Hepatocyte (in vitro differentiated cells): ENCODE results near the gene APOL2. TPM values are rescaled to one million over a fixed set of nuclear protein-coding genes. Genes with fewer than 3 reads are reported as not detected.

Source experiments
- DNase-seq: peaks from one replicate; pipeline ENCODE4 v3.0.0-alpha.2; 2016; ENCODE audit warnings: low spot score
- H2AFZ ChIP-seq: fragments of 200-600 bp; sonication (generic); 2 replicates; pipeline ENCODE4 v1.6.0; 2016; ENCODE audit warnings: antibody characterized with exemption, mild to moderate bottlenecking
- H3K27ac ChIP-seq: fragments of 200-600 bp; sonication (generic); 2 replicates; pipeline ENCODE4 v1.5.1; 2016; ENCODE audit warnings: mild to moderate bottlenecking
- H3K27me3 ChIP-seq: fragments of 200-600 bp; sonication (generic); 2 replicates; pipeline ENCODE4 v1.6.1; 2016
- H3K36me3 ChIP-seq: fragments of 200-600 bp; sonication (generic); replicated peaks from 2 replicates; pipeline ENCODE4 v1.5.1; 2016; ENCODE audit warnings: low read depth; ENCODE audit not compliant: insufficient read depth
- H3K4me1 ChIP-seq: fragments of 200-600 bp; sonication (generic); 2 replicates; pipeline ENCODE4 v1.5.1; 2016; ENCODE audit warnings: mild to moderate bottlenecking, moderate library complexity; ENCODE audit not compliant: insufficient read depth
- H3K4me2 ChIP-seq: fragments of 200-600 bp; sonication (generic); 2 replicates; pipeline ENCODE4 v1.6.0; 2016
- H3K4me3 ChIP-seq: fragments of 200-600 bp; sonication (generic); 2 replicates; pipeline ENCODE4 v1.5.1; 2016; ENCODE audit warnings: mild to moderate bottlenecking
- H3K79me2 ChIP-seq: fragments of 200-600 bp; sonication (generic); 2 replicates; pipeline ENCODE4 v1.6.0; 2017; ENCODE audit warnings: mild to moderate bottlenecking
- H3K9me2 ChIP-seq: fragments of 200-600 bp; sonication (generic); replicated peaks from 2 replicates; pipeline ENCODE4 v1.6.0; 2017; ENCODE audit warnings: mild to moderate bottlenecking; ENCODE audit not compliant: insufficient read depth
- H3K9me3 ChIP-seq: fragments of 200-600 bp; sonication (generic); 2 replicates; pipeline ENCODE4 v1.5.1; 2016; ENCODE audit warnings: low read depth, mild to moderate bottlenecking
- H4K20me1 ChIP-seq: fragments of 200-600 bp; sonication (generic); 2 replicates; pipeline ENCODE4 v1.6.0; 2016; ENCODE audit warnings: mild to moderate bottlenecking; ENCODE audit not compliant: insufficient read depth, poor library complexity, severe bottlenecking
- CTCF ChIP-seq: fragments of 200-600 bp; sonication (generic); IDR thresholded peaks from 2 replicates; pipeline ENCODE4 v1.5.1; 2016; ENCODE audit warnings: antibody characterized with exemption, mild to moderate bottlenecking; ENCODE audit not compliant: poor library complexity
- EZH2 ChIP-seq: fragments of 200-600 bp; sonication (generic); IDR thresholded peaks from 2 replicates; pipeline ENCODE4 v1.6.1; 2016; ENCODE audit warnings: antibody characterized with exemption, mild to moderate bottlenecking, borderline replicate concordance
- EZH2phosphoT487 ChIP-seq: fragments of 200-600 bp; sonication (generic); IDR thresholded peaks from one replicate; pipeline ENCODE4 v1.6.1; 2018; ENCODE audit warnings: antibody characterized with exemption, mild to moderate bottlenecking, low read depth, moderate library complexity; ENCODE audit not compliant: unreplicated experiment, severe bottlenecking
- WGBS: methylation state at CpG from one replicate; pipeline ENCODE4 v1.1.6; 2016; ENCODE audit warnings: low lambda C conversion rate; ENCODE audit errors: missing lambda C conversion rate; 5-methylcytosine and 5-hydroxymethylcytosine counted together
- polyA plus RNA-seq: library from polyadenylated mRNA; unstranded; fragments of >200 nt; fragmentation: Nextera tagmentation; extraction: Ambion mirVana; gene quantifications from 2 replicates; pipeline ENCODE4 v1.2.1, GENCODE V29; 2016
- total RNA-seq: library from RNA; depleted of rRNA; stranded (reverse); fragments of >200 nt; gene quantifications from 2 replicates; pipeline ENCODE4 v1.2.3, GENCODE V29; 2014

APOL2 gene
- total and polyA plus RNA-seq, 2 experiments from 2014 or later = 19.5 to 34.8 TPM

DNA sequence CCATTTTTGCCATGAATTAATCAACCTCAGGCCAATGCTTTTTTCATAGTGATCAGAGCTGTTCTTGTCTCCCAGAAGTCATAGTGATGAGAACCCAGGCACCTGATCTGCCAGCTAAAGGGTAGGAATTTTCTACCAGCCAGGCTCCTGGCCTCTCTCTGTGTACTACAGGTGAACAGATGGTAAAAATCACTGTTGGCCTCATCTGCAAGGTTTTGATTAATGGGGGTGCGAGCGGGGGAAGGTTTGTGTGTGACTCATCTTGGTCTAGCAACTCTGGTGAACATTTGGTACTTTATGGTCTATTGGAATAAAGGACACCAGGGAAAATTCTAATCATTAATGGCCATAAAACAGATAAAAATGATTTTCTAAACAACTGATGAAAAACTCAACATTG, 23.3 kb downstream of the APOL2 start:
- Histone ChIP-seq H4K20me1 (no peaks in the 10 kb centered on the region), H3K27me3 (no peaks in the 10 kb centered on the region), H3K36me3 (no peaks in the 10 kb centered on the region), H3K9me2 (no peaks in the 10 kb centered on the region), H3K79me2 (no peaks in the 10 kb centered on the region), H3K4me2 (no peak overlapping the region), H3K27ac (no peak overlapping the region), H3K4me1 (no peaks in the 10 kb centered on the region), H3K9me3 (no peaks in the 10 kb centered on the region), H3K4me3 (no peak overlapping the region), H2AFZ (no peak overlapping the region)
- TF ChIP-seq CTCF (no peak), EZH2phosphoT487 (no peak), EZH2 (no peak)
- DNase-seq = no peak
- whole genome bisulfite sequencing = 82% methylated on average over 2 of the region's 2 CpGs

- Histone ChIP-seq H3K36me3 (no peaks in the 10 kb centered on the region), H2AFZ (no peak overlapping the region), H3K27ac (no peak overlapping the region), H3K4me2 (no peak overlapping the region), H3K27me3 (no peaks in the 10 kb centered on the region), H3K9me3 (no peaks in the 10 kb centered on the region), H3K4me1 (no peaks in the 10 kb centered on the region), H4K20me1 (no peaks in the 10 kb centered on the region), H3K79me2 (no peaks in the 10 kb centered on the region), H3K4me3 (no peak overlapping the region), H3K9me2 (no peaks in the 10 kb centered on the region)
- DNase-seq = no peak
- WGBS = 90% methylated on average over 4 of the region's 4 CpGs
- TF ChIP-seq EZH2phosphoT487 = no peak
- TF ChIP-seq CTCF = no peak
- no peak for TF ChIP-seq EZH2
These were observed 25.7 kb downstream of the APOL2 start for GRCh38 chr22:36213586-36213985.

- H3K4me2 ChIP-seq = no peak overlapping the region
- no peak overlapping the region for H3K27ac ChIP-seq
- H3K9me3 ChIP-seq = no peaks in the 10 kb centered on the region
These were observed 26.4 kb downstream of the APOL2 start for GRCh38 chr22:36212901-36213300.

More at GRCh38 chr22:36212901-36213300, 26.4 kb downstream of the APOL2 start:
- H3K4me1 ChIP-seq = no peaks in the 10 kb centered on the region
- no peaks in the 10 kb centered on the region for H3K27me3 ChIP-seq
- H3K79me2 ChIP-seq = no peaks in the 10 kb centered on the region
- H3K36me3 ChIP-seq = no peaks in the 10 kb centered on the region
- H3K4me3 ChIP-seq = no peak overlapping the region
- H4K20me1 ChIP-seq = no peaks in the 10 kb centered on the region
- TF ChIP-seq EZH2 = no peak
- TF ChIP-seq CTCF = no peak
- no peak for TF ChIP-seq EZH2phosphoT487
- no peak overlapping the region for H2AFZ ChIP-seq
- DNase-seq = no peak
- no peaks in the 10 kb centered on the region for H3K9me2 ChIP-seq
